H1 (cell line): ENCODE measurements around the gene CRAT. TPM values are rescaled to one million over a fixed set of nuclear protein-coding genes. Genes with fewer than 3 reads are reported as not detected.

Experiments used
- TEAD4 ChIP-seq: IDR thresholded peaks from 2 replicates; pipeline ENCODE4 v1.6.1; 2012; ENCODE audit warnings: low read depth, low read length, inconsistent platforms, mixed read lengths
- polyA plus RNA-seq, 7 experiments: library from polyadenylated mRNA; depleted of rRNA in 3 of 7; stranded (reverse) in 5 of 7; unstranded in 2 of 7; fragments of >200 nt in 5 of 7; fragments of 200-250 nt in 2 of 7; gene quantifications; 1 replicate in 5 of 7; 2 replicates in 1 of 7; 4 replicates in 1 of 7; pipeline versions ENCODE4 v1.2.1 to v1.2.3, GENCODE V29; 2011 to 2013; ENCODE audit warnings: missing spikeins in 2 of 7, mixed read lengths in 2 of 7
- total RNA-seq: library from RNA; stranded (reverse); fragmentation: NEBNext Ultra II Directional; extraction: Animal tissue kit (Norgen Biotek cat#: 25700); gene quantifications from 2 replicates; pipeline ENCODE4 v1.2.1, GENCODE V29; 2021
- TF ChIP-seq, protein P1 (sequence below), 3 experiments: IDR thresholded peaks; 1 replicate in 2 of 3; 2 replicates in 1 of 3; pipeline versions ENCODE4 v1.5.1 to v1.6.1; 2011; ENCODE audit warnings: low read length in 3 of 3, mild to moderate bottlenecking in 3 of 3, inconsistent platforms in 2 of 3, low read depth in 1 of 3, moderate library complexity in 1 of 3; ENCODE audit not compliant: insufficient read depth in 1 of 3; ENCODE audit errors: control extremely low read depth in 1 of 3

CRAT gene
- total and polyA plus RNA-seq, 2 of the 8 experiments (the other 6 are each of a cell fraction or from before 2014, with no cell fraction given), result 8.2 to 17.3 TPM

DNA sequence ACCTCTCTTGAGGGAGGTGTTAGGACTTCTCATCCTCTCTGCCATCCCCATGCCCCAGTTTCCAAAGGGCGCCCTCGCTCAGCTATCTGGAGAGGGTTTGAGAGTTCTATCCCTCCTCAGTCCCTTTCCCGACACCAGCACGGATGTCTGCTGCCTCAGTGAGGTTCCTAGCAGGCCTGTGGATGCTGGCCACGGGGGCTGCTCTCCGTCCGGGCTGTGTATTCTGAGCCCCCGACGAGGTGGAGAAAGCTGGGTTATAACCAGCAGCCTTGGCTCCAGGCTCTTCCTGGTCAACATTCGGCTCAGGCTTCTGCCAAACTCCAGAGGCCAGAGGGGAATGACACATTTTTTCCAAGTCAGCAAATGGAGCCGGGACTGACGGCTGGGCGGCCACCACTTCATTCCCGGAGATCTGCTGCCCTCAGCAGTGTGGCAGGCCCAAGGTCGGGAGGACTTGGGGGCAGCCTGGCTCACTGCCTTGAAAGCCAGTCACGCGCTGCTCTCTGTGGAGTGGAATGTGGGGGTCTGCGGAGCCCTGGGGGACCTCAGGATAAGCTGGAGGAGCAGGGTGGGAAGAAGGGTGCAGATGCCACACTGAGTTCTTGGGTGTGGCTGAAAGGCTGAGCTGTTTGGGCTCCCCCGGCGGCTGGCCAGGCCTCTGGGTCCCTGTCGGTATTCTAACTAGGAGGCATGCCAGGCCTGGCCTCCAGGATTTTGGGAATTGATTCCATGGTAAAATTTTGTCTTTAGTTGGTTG lies 28.1 kb upstream of the CRAT start (continued):
- TF ChIP-seq, protein P1, sequence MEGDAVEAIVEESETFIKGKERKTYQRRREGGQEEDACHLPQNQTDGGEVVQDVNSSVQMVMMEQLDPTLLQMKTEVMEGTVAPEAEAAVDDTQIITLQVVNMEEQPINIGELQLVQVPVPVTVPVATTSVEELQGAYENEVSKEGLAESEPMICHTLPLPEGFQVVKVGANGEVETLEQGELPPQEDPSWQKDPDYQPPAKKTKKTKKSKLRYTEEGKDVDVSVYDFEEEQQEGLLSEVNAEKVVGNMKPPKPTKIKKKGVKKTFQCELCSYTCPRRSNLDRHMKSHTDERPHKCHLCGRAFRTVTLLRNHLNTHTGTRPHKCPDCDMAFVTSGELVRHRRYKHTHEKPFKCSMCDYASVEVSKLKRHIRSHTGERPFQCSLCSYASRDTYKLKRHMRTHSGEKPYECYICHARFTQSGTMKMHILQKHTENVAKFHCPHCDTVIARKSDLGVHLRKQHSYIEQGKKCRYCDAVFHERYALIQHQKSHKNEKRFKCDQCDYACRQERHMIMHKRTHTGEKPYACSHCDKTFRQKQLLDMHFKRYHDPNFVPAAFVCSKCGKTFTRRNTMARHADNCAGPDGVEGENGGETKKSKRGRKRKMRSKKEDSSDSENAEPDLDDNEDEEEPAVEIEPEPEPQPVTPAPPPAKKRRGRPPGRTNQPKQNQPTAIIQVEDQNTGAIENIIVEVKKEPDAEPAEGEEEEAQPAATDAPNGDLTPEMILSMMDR (IDR thresholded peaks at IDR 0.05; ENCODE audit: control extremely low read depth in 1 of 3, insufficient read depth in 1 of 3, low read depth in 1 of 3, low read length in 3 of 3), result no peak
- TF ChIP-seq TEAD4, result no peak
